ENCODE measurements around the gene METTL9. TPM values are rescaled to one million over a fixed set of nuclear protein-coding genes. Genes with fewer than 3 reads are reported as not detected.
"Not testable (repeated sequence)": the region's sequence is repeated elsewhere in the genome, so short reads cannot be mapped to it uniquely, and the experiment has no call there.

Gene METTL9
- polyA plus RNA-seq, 3 donors, result 181 to 400 (median 373) TPM

DNA sequence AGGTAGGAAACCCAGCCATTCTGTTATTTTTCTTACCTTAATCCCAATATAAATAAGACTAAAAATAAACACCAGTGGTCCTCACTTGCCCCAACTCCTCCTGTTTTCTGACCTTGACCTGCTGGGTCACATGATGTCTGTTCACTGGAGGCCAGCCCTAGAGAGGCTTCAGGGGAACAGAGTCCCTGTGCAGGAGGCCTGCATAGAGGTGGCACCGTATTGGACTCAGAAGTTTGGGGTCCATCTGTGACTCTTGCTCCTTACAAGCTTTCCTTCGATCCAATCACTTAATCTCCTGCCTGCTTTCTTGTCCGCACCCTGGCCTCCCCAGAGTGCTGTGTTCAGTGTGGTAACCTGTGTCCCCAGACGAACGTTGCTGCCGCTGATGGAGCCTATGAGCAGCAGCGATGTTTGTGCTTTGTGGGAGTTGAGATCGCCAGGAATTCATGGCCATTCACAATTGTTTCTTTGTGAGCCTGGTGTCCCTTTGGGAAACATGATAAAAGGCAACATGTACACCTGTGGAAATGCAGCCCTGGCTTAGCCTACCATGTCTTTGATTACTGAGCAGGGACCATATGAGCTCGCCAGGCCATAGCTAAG, 48.3 kb downstream of the METTL9 start:
- H3K9ac ChIP-seq (ENCODE audit: insufficient read depth, low read length, poor library complexity, severe bottlenecking), result no peak overlapping the region
- H3K4me2 ChIP-seq (replicated peaks; ENCODE audit: extremely low read depth, low read length, poor library complexity, severe bottlenecking), result peak overlapping the region; percentile 89
- Mint-ChIP-seq H3K27me3 (ENCODE audit: low read depth in 3 of 3) (no peaks in the 10 kb centered on the region), H3K4me1 (peaks cover 71% of the 10 kb centered on the region), H3K4me3 (no peak overlapping the region), H3K27ac (peak overlapping the region; percentile 88 to 97 (median 95)), H3K36me3 (peaks cover 54 to 67% of the 10 kb centered on the region in 2 donors), H3K9me3 (no peaks in the 10 kb centered on the region)
- H4K20me1 ChIP-seq (ENCODE audit: insufficient read depth, low read length), result peaks cover 78% of the 10 kb centered on the region
- no peaks in the 10 kb centered on the region for H3K27me3 ChIP-seq (ENCODE audit: control insufficient read depth in 2 of 2, insufficient read depth in 2 of 2, low read length in 2 of 2)
- H2AFZ ChIP-seq (ENCODE audit: insufficient read depth, low read depth, low read length, poor library complexity, severe bottlenecking), result no peak overlapping the region
- no peak for TF ChIP-seq CTCF (IDR thresholded peaks at IDR 0.05)
- no peak for DNase-seq
- H3K36me3 ChIP-seq (replicated peaks in 1 of 2; ENCODE audit: control insufficient read depth in 1 of 2, insufficient read depth in 2 of 2, low read length in 2 of 2), result peaks cover 58 to 61% of the 10 kb centered on the region in 2 donors
- intact Hi-C loops (cut with micrococcal nuclease), result no loop called here
- peaks cover 75 to 79% of the 10 kb centered on the region in 2 donors for H3K4me1 ChIP-seq (ENCODE audit: control insufficient read depth in 1 of 2, insufficient read depth in 2 of 2, low read length in 2 of 2)
- peaks cover 96% of the 10 kb centered on the region for H3K79me2 ChIP-seq (ENCODE audit: insufficient read depth, low read length)
- H3K27ac ChIP-seq (ENCODE audit: low read depth in 1 of 2, low read length in 2 of 2), result peak overlapping the region; percentile 77 to 98
- 94% methylated on average over 6 of the region's 9 CpGs for WGBS (ENCODE audit: insufficient coverage)
- H3K4me3 ChIP-seq (replicated peaks in 1 of 3; ENCODE audit: low read depth in 2 of 3, low read length in 3 of 3), result peak overlapping the region in 1 of 3 experiments; percentile 98
- no peaks in the 10 kb centered on the region for H3K9me3 ChIP-seq (replicated peaks in 1 of 2; ENCODE audit: control insufficient read depth in 1 of 2, insufficient read depth in 1 of 2, low read length in 2 of 2)

DNA sequence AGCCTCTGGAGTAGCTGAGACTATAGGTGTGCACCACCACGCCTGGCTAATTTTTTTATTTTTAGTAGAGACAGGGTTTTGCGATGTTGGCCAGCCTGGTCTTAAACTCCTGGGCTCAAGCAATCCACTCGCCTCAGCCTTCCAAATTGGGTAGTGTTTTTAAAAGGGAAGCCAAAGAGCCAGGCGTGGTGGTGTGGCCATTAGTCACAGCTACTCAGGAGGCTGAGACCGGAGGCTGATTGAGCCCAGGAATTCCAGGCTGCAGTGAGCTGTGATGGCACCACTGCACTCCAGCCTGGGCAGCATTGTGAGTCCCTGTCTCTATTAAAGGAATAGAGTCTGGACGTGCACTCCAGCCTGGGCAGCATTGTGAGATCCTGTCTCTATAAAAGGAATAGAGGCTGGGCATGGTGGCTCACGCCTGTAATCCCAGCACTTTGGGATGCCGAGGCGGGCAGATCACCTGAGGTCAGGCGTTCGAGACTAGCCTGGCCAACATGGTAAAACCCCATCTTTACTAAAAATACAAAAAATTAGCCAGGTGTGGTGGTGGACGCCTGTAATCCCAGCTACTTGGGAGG, 50.5 kb downstream of the METTL9 start:
- H3K4me1 ChIP-seq (ENCODE audit: control insufficient read depth in 1 of 2, insufficient read depth in 2 of 2, low read length in 2 of 2), result peaks cover 76 to 79% of the 10 kb centered on the region in 2 donors

More for the DNA sequence above, 50.5 kb downstream of the METTL9 start:
- H3K9me3 ChIP-seq (replicated peaks in 1 of 2; ENCODE audit: control insufficient read depth in 1 of 2, insufficient read depth in 1 of 2, low read length in 2 of 2); H2AFZ ChIP-seq (ENCODE audit: insufficient read depth, low read depth, low read length, poor library complexity, severe bottlenecking); H3K9me3 Mint-ChIP-seq; H3K27me3 ChIP-seq (ENCODE audit: control insufficient read depth in 2 of 2, insufficient read depth in 2 of 2, low read length in 2 of 2); H3K27me3 Mint-ChIP-seq (ENCODE audit: low read depth in 3 of 3): not testable (repeated sequence)
- Histone ChIP-seq H3K79me2 (ENCODE audit: insufficient read depth, low read length) (peaks cover 92% of the 10 kb centered on the region), H3K4me2 (replicated peaks; ENCODE audit: extremely low read depth, low read length, poor library complexity, severe bottlenecking) (peak overlapping the region; percentile 89), H3K27ac (ENCODE audit: low read depth in 1 of 2, low read length in 2 of 2) (peak overlapping the region; percentile 77 to 98), H3K4me3 (replicated peaks in 1 of 3; ENCODE audit: low read depth in 2 of 3, low read length in 3 of 3) (peak overlapping the region; percentile 81 to 98 (median 92)), H4K20me1 (ENCODE audit: insufficient read depth, low read length) (peaks cover 56% of the 10 kb centered on the region), H3K36me3 (replicated peaks in 1 of 2; ENCODE audit: control insufficient read depth in 1 of 2, insufficient read depth in 2 of 2, low read length in 2 of 2) (peaks cover 38 to 39% of the 10 kb centered on the region in 2 donors), H3K9ac (ENCODE audit: insufficient read depth, low read length, poor library complexity, severe bottlenecking) (peak overlapping the region; percentile 75)
- Mint-ChIP-seq H3K36me3 (peaks cover 47 to 62% of the 10 kb centered on the region in 2 donors), H3K4me3 (peak overlapping the region; percentile 86 to 92), H3K4me1 (peaks cover 77% of the 10 kb centered on the region), H3K27ac (peak overlapping the region; percentile 93 to 98 (median 97))
- DNase-seq, result peak in 2 of 3 donors; percentile 63 to 80
- 22% methylated on average over 3 of the region's 12 CpGs for WGBS (ENCODE audit: insufficient coverage)
- intact Hi-C loops (cut with micrococcal nuclease), result loop anchor here (5.0 to 10.0 kb wide), 2 partner anchors 38 to 645 kb away; partner anchors contain the start of gene POLR3E (in 2 of the 2)

Data from CD14-positive monocyte (primary cell).